Activated CD8-positive, alpha-beta T cell treated with anti-CD3 and anti-CD28 coated beads for 36 hours (primary cell): ENCODE measurements around the gene MST1R. TPM values are rescaled to one million over a fixed set of nuclear protein-coding genes. Genes with fewer than 3 reads are reported as not detected.
A peak's percentile ranks its signal among the peaks of the same experiment; 100 is the strongest.
"Not testable (repeated sequence)": the region's sequence is repeated elsewhere in the genome, so short reads cannot be mapped to it uniquely, and the experiment has no call there.

Experiments
- ATAC-seq: fragments of 200-7000 bp; cut with Tn5 transposase; one replicate; pipeline ENCODE4 v1.10.0; 2021; ENCODE audit warnings: mild to moderate bottlenecking, moderate library complexity
- CTCF ChIA-PET: fragments of 350-600 bp; sonication (Branson Sonifier 250); formaldehyde crosslinking; loops from one replicate; lab custom pipeline; 2021; ENCODE audit warnings: antibody characterized with exemption; lab: Charles Lee
- POLR2A ChIA-PET: fragments of 350-600 bp; sonication (Branson Sonifier 250); formaldehyde crosslinking; loops from one replicate; lab custom pipeline; 2021; ENCODE audit warnings: antibody characterized with exemption; lab: Charles Lee
- DNase-seq: peaks from one replicate; pipeline ENCODE4 v3.0.0-alpha.2; 2020
- H3K27ac Mint-ChIP-seq: one replicate; pipeline ENCODE4 v1.8.0; 2021; ENCODE audit warnings: mild to moderate bottlenecking, mixed read lengths
- H3K27me3 Mint-ChIP-seq: one replicate; pipeline ENCODE4 v1.8.0; 2021; ENCODE audit warnings: mixed read lengths
- H3K36me3 Mint-ChIP-seq: one replicate; pipeline ENCODE4 v1.8.0; 2021; ENCODE audit warnings: low read depth, mixed read lengths
- H3K4me1 Mint-ChIP-seq: one replicate; pipeline ENCODE4 v1.8.0; 2021; ENCODE audit warnings: low read depth, mixed read lengths
- H3K4me3 Mint-ChIP-seq: one replicate; pipeline ENCODE4 v1.8.0; 2021; ENCODE audit warnings: mild to moderate bottlenecking, moderate library complexity, mixed read lengths
- H3K9me3 Mint-ChIP-seq: one replicate; pipeline ENCODE4 v1.8.0; 2021; ENCODE audit warnings: mixed read lengths
- CTCF ChIP-seq: fragments of 200-600 bp; IDR thresholded peaks from one replicate; pipeline ENCODE4 v1.8.0; 2022; ENCODE audit warnings: antibody characterized with exemption, mild to moderate bottlenecking
- intact Hi-C: fragments of 100-400 bp; cut with micrococcal nuclease; formaldehyde crosslinking; loops from one replicate; pipeline ENCODE4 v1.10.0; 2022
- total RNA-seq, 2 experiments: library from RNA; stranded (reverse); gene quantifications; one replicate each; pipeline ENCODE4 v1.2.3, GENCODE V29; 2021

MST1R gene
- total RNA-seq, 2 experiments from 2014 or later, result 0.79 to 1.1 TPM

DNA sequence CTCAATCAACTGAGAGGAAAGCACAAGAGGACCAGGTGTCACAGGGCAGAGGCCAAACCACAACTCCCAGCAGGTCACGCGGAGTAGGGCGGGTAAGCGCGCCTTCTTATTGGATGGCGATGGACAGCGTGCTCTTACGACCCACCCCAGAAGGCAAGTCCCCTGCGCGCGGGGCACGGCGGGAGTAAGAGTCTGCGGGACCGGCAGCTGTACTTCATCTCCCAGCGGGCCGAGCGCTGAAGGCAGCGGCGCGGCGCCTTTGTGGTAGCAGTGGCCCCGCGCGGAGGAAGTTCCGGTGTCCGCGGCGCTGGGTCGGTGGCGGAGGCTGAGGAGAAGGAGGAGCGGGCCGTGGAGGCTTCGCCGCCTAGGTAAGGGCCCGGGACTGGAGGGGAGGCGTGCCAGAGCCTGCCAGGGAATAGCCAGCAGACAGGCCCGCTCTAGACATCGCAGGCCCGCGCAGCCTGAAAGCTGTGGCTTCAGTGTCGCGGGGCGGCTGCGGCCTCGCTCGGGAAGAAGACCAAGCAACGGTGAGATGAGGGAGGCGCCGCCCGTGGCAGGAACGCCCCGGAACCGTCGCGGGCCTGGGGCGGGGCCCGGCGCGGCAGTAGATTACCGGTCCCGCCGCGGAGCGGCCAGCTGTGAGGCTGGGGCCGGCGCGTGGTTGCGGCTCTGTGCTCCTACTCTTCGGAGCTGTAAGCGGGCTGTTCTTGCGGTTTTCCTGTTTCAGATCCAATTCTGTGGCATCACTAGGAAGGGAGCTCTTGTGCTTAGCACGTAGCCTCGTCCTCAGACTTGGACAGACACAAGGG, 36.4 kb upstream of the MST1R start, which contains the start of gene RBM6:
Gene RBM6 (plus strand): TSS at position 293 of the 809 bp plus-strand sequence. CDS start 22,492 bp downstream, outside the sequence.
- ChIA-PET POLR2A (interaction anchor here (0.6 to 3.1 kb wide), 11 partner anchors 10 to 216 kb away, joined by 3 to 28 read pairs (median 3); partner anchors contain the start of genes GMPPB, IP6K1 and MON1A), CTCF (interaction anchor here (0.7 to 1.5 kb wide), 5 partner anchors 9 to 138 kb away, joined by 3 to 5 read pairs (median 4); partner anchors contain the start of genes INKA1 and MON1A)
- peaks cover 16% of the 10 kb centered on the region for H3K36me3 Mint-ChIP-seq
- ATAC-seq (peak; percentile 99), DNase-seq (peak; percentile 98)
- no peak for TF ChIP-seq CTCF
- intact Hi-C loops, result no loop called here
- H3K4me3 Mint-ChIP-seq, result peak within 1 kb of the TSS; percentile 89
- no peaks in the 10 kb centered on the region for H3K27me3 Mint-ChIP-seq
- no peaks in the 10 kb centered on the region for H3K9me3 Mint-ChIP-seq
- H3K27ac Mint-ChIP-seq, result peak within 1 kb of the TSS; percentile 91
- peaks cover 22% of the 10 kb centered on the region for H3K4me1 Mint-ChIP-seq

DNA sequence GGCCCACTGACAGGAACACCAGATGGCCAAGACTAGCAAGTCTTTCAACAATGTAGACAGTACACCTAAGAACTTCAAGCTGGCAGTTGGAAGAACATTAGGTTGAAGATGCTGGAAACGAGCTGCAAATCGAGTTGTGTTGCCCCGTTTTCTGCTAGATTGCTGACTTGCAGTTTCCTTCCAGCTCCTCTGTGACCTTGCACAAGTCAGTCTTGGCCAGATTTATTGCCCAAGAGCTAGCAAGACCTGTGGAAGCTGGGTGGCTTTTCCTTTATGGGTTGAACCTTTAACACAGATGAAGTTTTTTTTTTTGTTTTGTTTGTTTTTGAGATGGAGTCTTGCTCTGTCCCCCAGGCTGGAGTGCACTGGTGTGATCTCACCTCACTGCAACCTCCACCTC, 33.4 kb upstream of the MST1R start:
- H3K4me1 Mint-ChIP-seq, result peaks cover 10% of the 10 kb centered on the region
- CTCF ChIA-PET, result no interaction called here
- H3K4me3 Mint-ChIP-seq, result no peak overlapping the region
- TF ChIP-seq CTCF, result no peak
- no peaks in the 10 kb centered on the region for H3K27me3 Mint-ChIP-seq
- intact Hi-C loops, result no loop called here
- H3K9me3 Mint-ChIP-seq, result no peaks in the 10 kb centered on the region
- POLR2A ChIA-PET, result no interaction called here
- H3K27ac Mint-ChIP-seq, result no peak overlapping the region
- ATAC-seq (no peak), DNase-seq (no peak)
- H3K36me3 Mint-ChIP-seq, result peaks cover 6% of the 10 kb centered on the region

- CTCF ChIA-PET, H3K9me3 Mint-ChIP-seq, H3K36me3 Mint-ChIP-seq, H3K27me3 Mint-ChIP-seq, intact Hi-C loops, H3K4me3 Mint-ChIP-seq, H3K27ac Mint-ChIP-seq, DNase-seq, ATAC-seq, POLR2A ChIA-PET: not testable (repeated sequence)
- peaks cover 17% of the 10 kb centered on the region for H3K4me1 Mint-ChIP-seq
Measured at GRCh38 chr3:49932281-49932680, 28.6 kb upstream of the MST1R start.

GRCh38 chr3:49930922-49931321, 27.2 kb upstream of the MST1R start:
- H3K4me3 Mint-ChIP-seq, result no peak overlapping the region
- no peak for ATAC-seq
- no peaks in the 10 kb centered on the region for H3K27me3 Mint-ChIP-seq
- ChIA-PET POLR2A (interaction anchor here (1.0 to 4.7 kb wide), 2 partner anchors 9 to 23 kb away, joined by 3 to 28 read pairs; partner anchors contain the start of gene RBM6), CTCF (interaction anchor here (0.9 to 1.2 kb wide), 4 partner anchors 9 to 219 kb away, joined by 3 to 4 read pairs (median 3); partner anchors contain the start of genes INKA1 and RBM6)
- H3K36me3 Mint-ChIP-seq, result peaks cover 1% of the 10 kb centered on the region
- intact Hi-C loops, result no loop called here
- no peak for TF ChIP-seq CTCF
- peak; percentile 19 for DNase-seq
- H3K4me1 Mint-ChIP-seq, result peaks cover 23% of the 10 kb centered on the region
- H3K27ac Mint-ChIP-seq, result no peak overlapping the region
- no peaks in the 10 kb centered on the region for H3K9me3 Mint-ChIP-seq

DNA sequence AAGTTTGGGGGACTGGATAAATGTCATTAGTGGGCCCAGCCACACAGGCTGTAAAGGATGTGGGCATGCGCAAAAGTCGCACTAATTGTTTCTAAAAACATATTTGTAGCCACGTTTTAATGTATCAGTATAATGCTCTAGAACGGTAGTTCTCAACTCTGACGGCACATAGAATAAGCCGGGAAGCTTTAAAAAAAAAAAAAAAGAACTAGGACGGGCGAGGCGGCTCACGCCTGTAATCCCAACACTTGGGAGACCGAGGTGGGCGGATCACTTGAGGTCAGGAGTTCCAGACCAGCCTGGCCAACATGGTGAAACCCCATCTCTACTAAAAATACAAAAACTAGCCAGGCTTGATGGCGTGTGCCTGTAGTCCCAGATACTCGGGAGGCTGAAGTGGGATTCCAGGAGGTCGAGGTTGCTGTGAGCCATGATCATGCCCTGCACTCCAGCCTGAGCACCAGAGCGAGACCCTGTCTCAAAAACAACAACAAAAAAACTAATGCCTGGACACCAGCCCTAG, 26.6 kb upstream of the MST1R start:
- DNase-seq (no peak), ATAC-seq (no peak)
- intact Hi-C loops, result no loop called here
- no peaks in the 10 kb centered on the region for H3K27me3 Mint-ChIP-seq
- TF ChIP-seq CTCF, result no peak
- CTCF ChIA-PET, result interaction anchor here (0.9 to 1.5 kb wide), 5 partner anchors 28 to 218 kb away, joined by 3 to 8 read pairs (median 4); partner anchors contain the start of gene INKA1
- POLR2A ChIA-PET, result interaction anchor here (0.8 to 4.7 kb wide), 5 partner anchors 10 to 370 kb away, joined by 3 to 28 read pairs (median 3); partner anchors contain the start of genes RBM6 and UBA7
- H3K27ac Mint-ChIP-seq, result peak overlapping the region; percentile 90
- peaks cover 25% of the 10 kb centered on the region for H3K4me1 Mint-ChIP-seq
- H3K9me3 Mint-ChIP-seq, result no peaks in the 10 kb centered on the region
- H3K36me3 Mint-ChIP-seq, result peaks cover 3% of the 10 kb centered on the region
- H3K4me3 Mint-ChIP-seq, result peak overlapping the region; percentile 86
